Measurements from ENCODE around the gene HM13.

HM13 gene

GRCh38 chr20:31489152-31489551, 25.1 kb upstream of the HM13 start:
- no peak overlapping the region for H3K4me3 ChIP-seq (ENCODE audit: low read length)
- TF ChIP-seq, protein P1, sequence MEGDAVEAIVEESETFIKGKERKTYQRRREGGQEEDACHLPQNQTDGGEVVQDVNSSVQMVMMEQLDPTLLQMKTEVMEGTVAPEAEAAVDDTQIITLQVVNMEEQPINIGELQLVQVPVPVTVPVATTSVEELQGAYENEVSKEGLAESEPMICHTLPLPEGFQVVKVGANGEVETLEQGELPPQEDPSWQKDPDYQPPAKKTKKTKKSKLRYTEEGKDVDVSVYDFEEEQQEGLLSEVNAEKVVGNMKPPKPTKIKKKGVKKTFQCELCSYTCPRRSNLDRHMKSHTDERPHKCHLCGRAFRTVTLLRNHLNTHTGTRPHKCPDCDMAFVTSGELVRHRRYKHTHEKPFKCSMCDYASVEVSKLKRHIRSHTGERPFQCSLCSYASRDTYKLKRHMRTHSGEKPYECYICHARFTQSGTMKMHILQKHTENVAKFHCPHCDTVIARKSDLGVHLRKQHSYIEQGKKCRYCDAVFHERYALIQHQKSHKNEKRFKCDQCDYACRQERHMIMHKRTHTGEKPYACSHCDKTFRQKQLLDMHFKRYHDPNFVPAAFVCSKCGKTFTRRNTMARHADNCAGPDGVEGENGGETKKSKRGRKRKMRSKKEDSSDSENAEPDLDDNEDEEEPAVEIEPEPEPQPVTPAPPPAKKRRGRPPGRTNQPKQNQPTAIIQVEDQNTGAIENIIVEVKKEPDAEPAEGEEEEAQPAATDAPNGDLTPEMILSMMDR (IDR thresholded peaks at IDR 0.05; ENCODE audit: insufficient read depth, low read depth, low read length, missing control alignments), result no peak
- no peak for DNase-seq (ENCODE audit: low read depth)

GRCh38 chr20:31490752-31491151, 23.5 kb upstream of the HM13 start:
- H3K4me3 ChIP-seq (ENCODE audit: low read length), result no peak overlapping the region
- TF ChIP-seq, protein P1 (IDR thresholded peaks at IDR 0.05; ENCODE audit: insufficient read depth, low read depth, low read length, missing control alignments), result no peak
- no peak for DNase-seq (ENCODE audit: low read depth)

GRCh38 chr20:31494131-31494530, 20.1 kb upstream of the HM13 start:
- no peak overlapping the region for H3K4me3 ChIP-seq (ENCODE audit: low read length)
- TF ChIP-seq, protein P1 (IDR thresholded peaks at IDR 0.05; ENCODE audit: insufficient read depth, low read depth, low read length, missing control alignments), result peak; percentile 46
- DNase-seq (ENCODE audit: low read depth), result peak; percentile 59

DNA sequence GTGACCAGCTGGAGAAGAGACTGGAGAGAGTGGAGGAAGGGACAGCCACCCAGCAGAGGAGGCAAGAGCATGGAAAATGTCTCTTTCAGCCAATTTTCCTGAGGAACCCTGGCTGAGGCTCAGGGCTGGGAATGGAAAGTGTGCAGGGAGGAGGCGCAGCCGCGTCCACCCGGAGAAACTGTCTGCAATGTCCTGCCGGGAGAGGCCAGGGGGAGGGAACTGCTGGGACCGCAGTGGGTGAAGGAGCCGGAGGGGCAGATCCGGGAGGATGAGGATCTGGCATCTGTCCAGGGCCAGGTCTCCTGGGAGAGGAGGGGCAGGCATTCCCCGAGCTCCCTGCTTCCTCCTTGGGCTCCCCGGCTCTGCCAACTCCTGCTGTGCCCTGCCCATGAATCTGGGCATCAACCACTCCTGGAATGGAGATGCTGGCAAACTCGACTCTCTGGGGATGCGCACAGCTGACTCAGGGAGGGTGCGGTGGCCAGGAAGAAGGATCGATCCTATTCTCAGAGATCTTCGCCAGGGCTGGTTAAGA, 17.4 kb upstream of the HM13 start:
- TF ChIP-seq, protein P1 (IDR thresholded peaks at IDR 0.05; ENCODE audit: insufficient read depth, low read depth, low read length, missing control alignments), result no peak
- H3K4me3 ChIP-seq (ENCODE audit: low read length), result no peak overlapping the region
- DNase-seq (ENCODE audit: low read depth), result no peak

DNA sequence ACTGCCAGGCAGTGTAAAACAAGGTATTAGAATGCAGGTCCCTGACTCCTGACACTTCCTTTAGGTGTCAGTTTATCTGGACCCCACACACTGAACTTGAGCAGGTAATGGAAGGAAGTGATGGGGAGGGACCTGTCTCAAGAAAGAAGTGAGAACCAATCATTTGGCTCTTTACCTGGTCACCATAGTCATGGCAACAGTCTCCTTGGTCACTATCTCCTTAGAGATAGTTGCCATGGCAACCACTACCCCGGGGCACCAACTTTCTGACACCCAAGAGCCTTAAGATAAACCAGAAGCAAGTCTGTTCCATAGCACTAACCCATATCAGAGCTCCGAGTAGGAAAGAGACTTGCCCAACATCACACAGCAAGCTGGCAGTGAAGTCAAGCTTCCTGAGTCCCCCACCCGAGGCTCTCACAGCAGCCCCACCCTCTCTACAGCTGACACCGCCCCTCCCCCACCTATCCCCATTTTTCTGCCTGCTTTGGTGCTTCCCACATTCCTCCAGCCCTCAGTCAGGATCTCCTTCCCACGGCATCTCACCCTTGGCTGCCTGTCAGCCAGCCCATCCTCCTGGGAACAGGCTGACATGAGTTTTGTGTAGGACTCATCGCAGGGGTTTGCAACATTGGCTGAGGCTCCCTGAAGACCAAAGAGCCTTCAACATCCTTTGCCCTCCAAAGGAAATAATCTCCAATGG, 16.3 kb upstream of the HM13 start:
- DNase-seq (ENCODE audit: low read depth), result no peak
- no peak overlapping the region for H3K4me3 ChIP-seq (ENCODE audit: low read length)
- TF ChIP-seq, protein P1 (IDR thresholded peaks at IDR 0.05; ENCODE audit: insufficient read depth, low read depth, low read length, missing control alignments), result no peak

DNA sequence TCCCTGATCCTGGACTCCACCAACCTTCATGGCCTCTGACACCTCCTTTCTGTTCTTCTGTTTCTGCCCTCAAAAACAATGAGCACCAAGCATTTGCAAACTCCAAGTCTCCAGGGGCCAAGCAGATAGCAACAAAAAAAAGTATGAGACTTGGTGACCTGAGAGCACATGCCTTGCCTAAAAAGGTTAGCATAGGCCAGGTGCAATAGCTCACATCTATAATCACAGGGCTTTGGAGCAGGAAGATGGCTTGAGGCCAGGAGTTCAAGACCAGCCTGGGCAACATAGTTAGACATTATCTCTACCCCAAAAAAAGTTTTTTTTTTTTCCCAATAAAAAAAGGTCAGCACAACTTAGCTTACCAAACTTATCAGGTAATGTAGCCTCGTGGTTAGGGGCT, 13.7 kb upstream of the HM13 start:
- H3K4me3 ChIP-seq (ENCODE audit: low read length), result no peak overlapping the region
- no peak for DNase-seq (ENCODE audit: low read depth)
- TF ChIP-seq, protein P1 (IDR thresholded peaks at IDR 0.05; ENCODE audit: insufficient read depth, low read depth, low read length, missing control alignments), result no peak

Data from epithelial cell of esophagus (primary cell).